Measurements from ENCODE around the gene RIT1. TPM values are rescaled to one million over a fixed set of nuclear protein-coding genes. Genes with fewer than 3 reads are reported as not detected.

RIT1 gene
- total RNA-seq, 1 experiment from 2014 or later: 28.1 TPM

- Histone ChIP-seq H3K4me1 (ENCODE audit: control insufficient read depth, insufficient read depth, low read length) (peaks cover 72% of the 10 kb centered on the region), H3K4me3 (ENCODE audit: low read depth in 2 of 2, low read length in 2 of 2) (peak overlapping the region; percentile 43 to 51), H3K27me3 (ENCODE audit: control insufficient read depth, insufficient read depth, low read length) (no peaks in the 10 kb centered on the region), H3K36me3 (ENCODE audit: control insufficient read depth, insufficient read depth, low read length) (0 out of 2 replicates have a peak, but pooled peaks cover 3% of the 10 kb centered on the region), H3K27ac (ENCODE audit: low read length) (peak overlapping the region; percentile 99), H3K9me3 (ENCODE audit: control insufficient read depth, insufficient read depth, low read depth, low read length) (no peaks in the 10 kb centered on the region)
- CTCF ChIA-PET: interaction anchor here (2.3 kb wide), 1 partner anchor 48 kb away, joined by 11 read pairs; no protein-coding TSS in a partner anchor
- TF ChIP-seq SIN3A (IDR thresholded peaks at IDR 0.05; ENCODE audit: borderline replicate concordance, insufficient read depth, low read depth, low read length) (no peak), TCF7L2 (IDR thresholded peaks at IDR 0.05; ENCODE audit: low read depth, low read length) (no peak), POLR2AphosphoS5 (IDR thresholded peaks at IDR 0.05; ENCODE audit: low read depth, low read length) (0 out of 2 replicates have a peak, but pooled peaks have one; percentile 24)
- ATAC-seq (no peak), DNase-seq (ENCODE audit: low read depth, low spot score) (no peak)
- BruUV-seq (replicated peaks): no TSS peak
- in situ Hi-C loops (cut with HindIII; ENCODE audit: low pct_unique_long_range_greater_than_20kb, low sequenced_read_pairs): no loop called here
- intact Hi-C loops (cut with micrococcal nuclease; ENCODE audit: unreplicated experiment): loop anchor here (5.0 kb wide), 1 partner anchor 115 kb away; no protein-coding TSS in a partner anchor
- POLR2A ChIA-PET: interaction anchor here (0.9 kb wide), 1 partner anchor 12 kb away, joined by 5 read pairs; no protein-coding TSS in a partner anchor
These were observed 30.8 kb upstream of the RIT1 start for GRCh38 chr1:155941845-155942531.

- H3K27me3 ChIP-seq (ENCODE audit: control insufficient read depth, insufficient read depth, low read length): no peaks in the 10 kb centered on the region
- H3K36me3 ChIP-seq (ENCODE audit: control insufficient read depth, insufficient read depth, low read length): no peaks in the 10 kb centered on the region
- in situ Hi-C loops (cut with HindIII; ENCODE audit: low pct_unique_long_range_greater_than_20kb, low sequenced_read_pairs): no loop called here
- ChIA-PET POLR2A (interaction anchor here (0.6 kb wide), 1 partner anchor 12 kb away, joined by 5 read pairs; no protein-coding TSS in a partner anchor), CTCF (interaction anchor here (2.3 kb wide), 1 partner anchor 48 kb away, joined by 11 read pairs; no protein-coding TSS in a partner anchor)
- ATAC-seq: peak; percentile 76
- no TSS peak for BruUV-seq (replicated peaks)
- intact Hi-C loops (cut with micrococcal nuclease; ENCODE audit: unreplicated experiment): loop anchor here (5.0 kb wide), 1 partner anchor 116 kb away; no protein-coding TSS in a partner anchor
- peak within 1 kb of the TSS; percentile 43 to 51 for H3K4me3 ChIP-seq (ENCODE audit: low read depth in 2 of 2, low read length in 2 of 2)
- DNase-seq (ENCODE audit: low read depth, low spot score): peak; percentile 65
- peak; percentile 73 for TF ChIP-seq POLR2AphosphoS5 (IDR thresholded peaks at IDR 0.05; ENCODE audit: low read depth, low read length)
- no peak for TF ChIP-seq REST (IDR thresholded peaks at IDR 0.05; ENCODE audit: insufficient read depth in 1 of 2, low read depth in 2 of 2, low read length in 1 of 2)
- 0 out of 2 replicates have a peak, but pooled peaks have one; percentile 29 for TF ChIP-seq SIN3A (IDR thresholded peaks at IDR 0.05; ENCODE audit: borderline replicate concordance, insufficient read depth, low read depth, low read length)
- peak within 1 kb of the TSS; percentile 99 for H3K27ac ChIP-seq (ENCODE audit: low read length)
- H3K4me1 ChIP-seq (ENCODE audit: control insufficient read depth, insufficient read depth, low read length): peaks cover 65% of the 10 kb centered on the region
- H3K9me3 ChIP-seq (ENCODE audit: control insufficient read depth, insufficient read depth, low read depth, low read length): no peaks in the 10 kb centered on the region
These were observed 30.1 kb upstream of the RIT1 start, which contains the start of gene RXFP4 for GRCh38 chr1:155940993-155941844. Gene RXFP4, plus strand, starts transcription at chr1:155941638. Its CDS starts 72 bp downstream, at chr1:155941710.

Measured in Panc1 (cell line).